Cortex of kidney (tissue), 1 donor: ENCODE data around the gene TFR2.

Experiments
- DNase-seq: peaks from one replicate; lab custom pipeline; 2025; lab: John Stamatoyannopoulos, UW

Gene TFR2

GRCh38 chr7:100572949-100573675 is 68.2 kb downstream of the TFR2 start:
- DNase-seq, result no peak

- no peak for DNase-seq
These were observed 68.9 kb downstream of the TFR2 start for GRCh38 chr7:100572281-100572948.

- DNase-seq, result no peak
These were observed 69.6 kb downstream of the TFR2 start for GRCh38 chr7:100571829-100572116.

- no peak for DNase-seq
These were observed 70.2 kb downstream of the TFR2 start for GRCh38 chr7:100570954-100571828.
